ENCODE results near the gene CRYGA. TPM values are rescaled to one million over a fixed set of nuclear protein-coding genes. Genes with fewer than 3 reads are reported as not detected.
"Not testable (repeated sequence)": the region's sequence is repeated elsewhere in the genome, so short reads cannot be mapped to it uniquely, and the experiment has no call there.

Gene CRYGA
- polyA plus RNA-seq, 5 donors, result not detected

- no peak for DNase-seq
These were observed 1.8 kb upstream of the CRYGA start for GRCh38 chr2:208164951-208165755.

- no peak for DNase-seq
These were observed 7.0 kb downstream of the CRYGA start for GRCh38 chr2:208156439-208156838.

- DNase-seq, result no peak
These were observed 10.2 kb downstream of the CRYGA start for GRCh38 chr2:208153156-208153555.

- DNase-seq, result no peak
These were observed 12.4 kb downstream of the CRYGA start for GRCh38 chr2:208150956-208151355.

GRCh38 chr2:208150094-208150493, 13.3 kb downstream of the CRYGA start:
- DNase-seq, result no peak

GRCh38 chr2:208148803-208149202, 14.6 kb downstream of the CRYGA start:
- no peak for DNase-seq

- no peak for DNase-seq
These were observed 15.6 kb downstream of the CRYGA start for GRCh38 chr2:208147759-208148158.

- DNase-seq, result no peak
These were observed 16.4 kb downstream of the CRYGA start for GRCh38 chr2:208147008-208147407.

- DNase-seq, result no peak
These were observed 17.4 kb downstream of the CRYGA start, which contains the start of gene CRYGB for GRCh38 chr2:208146006-208146405. Gene CRYGB (minus strand): TSS chr2:208146158. CDS start chr2:208146120, 38 bp downstream.

GRCh38 chr2:208142925-208143799, 20.2 kb downstream of the CRYGA start:
- DNase-seq, result no peak

GRCh38 chr2:208142240-208142924, 21.0 kb downstream of the CRYGA start:
- DNase-seq, result no peak

- no peak for DNase-seq
These were observed 23.9 kb downstream of the CRYGA start for GRCh38 chr2:208139447-208139846.

- DNase-seq, result not testable (repeated sequence)
These were observed 25.1 kb downstream of the CRYGA start for GRCh38 chr2:208138334-208138733.

GRCh38 chr2:208136716-208137094, 26.7 kb downstream of the CRYGA start:
- no peak for DNase-seq

GRCh38 chr2:208135794-208136715, 27.3 kb downstream of the CRYGA start:
- DNase-seq, result no peak

GRCh38 chr2:208134928-208135586, 28.3 kb downstream of the CRYGA start:
- DNase-seq, result no peak

GRCh38 chr2:208130712-208131110, 32.7 kb downstream of the CRYGA start:
- DNase-seq, result no peak

- no peak for DNase-seq
These were observed 33.4 kb downstream of the CRYGA start, which contains the start of gene CRYGC for GRCh38 chr2:208129744-208130711. Gene CRYGC (minus strand): TSS chr2:208129828. CDS start chr2:208129792, 36 bp downstream.

GRCh38 chr2:208128136-208128535, 35.3 kb downstream of the CRYGA start:
- no peak for DNase-seq
